Liver (tissue), 3 donors: ENCODE data around the gene OPN5.

Experiments used
- CTCF ChIP-seq: fragments of 150-350 bp; IDR thresholded peaks from 2 replicates; pipeline ENCODE4 v1.5.1; 2017; ENCODE audit warnings: improper control_type of control experiment, low read depth, low read length; ENCODE audit not compliant: missing input control
- EGR1 ChIP-seq, 2 donors: IDR thresholded peaks; 2 replicates each; pipeline ENCODE4 v1.6.1; 2016 to 2018; ENCODE audit warnings: antibody characterized with exemption in 2 of 2, low read depth in 2 of 2
- MAX ChIP-seq: IDR thresholded peaks from 2 replicates; pipeline ENCODE4 v1.6.1; 2016; ENCODE audit warnings: antibody characterized with exemption
- NR2F2 ChIP-seq: IDR thresholded peaks from 2 replicates; pipeline ENCODE4 v1.6.1; 2016; ENCODE audit warnings: antibody characterized with exemption
- TAF1 ChIP-seq: conservative IDR thresholded peaks from 2 replicates; pipeline ENCODE4 v1.6.1; 2016; ENCODE audit warnings: antibody characterized with exemption, mild to moderate bottlenecking
- ZBTB33 ChIP-seq: IDR thresholded peaks from 2 replicates; pipeline ENCODE4 v1.6.1; 2016; ENCODE audit warnings: antibody characterized with exemption
- donor health status: healthy.
- donor health status: healthy.

- TF ChIP-seq CTCF (no peak), ZBTB33 (no peak), TAF1 (no peak), EGR1 (IDR thresholded peaks at IDR 0.05; ENCODE audit: low read depth in 2 of 2) (no peak), MAX (no peak), NR2F2 (no peak)
Observed at GRCh38 chr6:47817749-47818148, 35.9 kb downstream of the OPN5 start.
